ENCODE results near the gene TTLL8.

- TF ChIP-seq CTCF (IDR thresholded peaks at IDR 0.05) (no peak), POLR2AphosphoS5 (IDR thresholded peaks at IDR 0.05) (no peak), POLR2A (IDR thresholded peaks at IDR 0.05; ENCODE audit: low read depth) (no peak)
Observed at GRCh38 chr22:50035976-50036724, 21.9 kb downstream of the TTLL8 start.

Data from esophagus muscularis mucosa (tissue), 3 donors.